Fibroblast of skin of left quadriceps (primary cell): ENCODE measurements around the gene RAB34.
A peak's percentile ranks its signal among the peaks of the same experiment; 100 is the strongest.

Source experiments
- DNase-seq, 2 experiments: peaks; one replicate each; pipeline ENCODE4 v3.0.0-alpha.2; 2013; ENCODE audit warnings: low read depth in 2 of 2

Gene RAB34

GRCh38 chr17:28712032-28712704, 5.5 kb downstream of the RAB34 start:
- DNase-seq: no peak

GRCh38 chr17:28711723-28712031, 6.0 kb downstream of the RAB34 start, which contains the start of gene PROCA1:
Gene PROCA1 (minus strand): TSS chr17:28711888. CDS start chr17:28711660, 228 bp downstream.
- no peak for DNase-seq

GRCh38 chr17:28710861-28711722, 6.6 kb downstream of the RAB34 start:
- peak; percentile 74 to 76 for DNase-seq

GRCh38 chr17:28707339-28707720, 10.3 kb downstream of the RAB34 start:
- DNase-seq: no peak

- DNase-seq: no peak
Observed at GRCh38 chr17:28706471-28707338, 11.0 kb downstream of the RAB34 start.

- DNase-seq: no peak
Observed at GRCh38 chr17:28705728-28706334, 11.8 kb downstream of the RAB34 start.

- no peak for DNase-seq
Observed at GRCh38 chr17:28705074-28705659, 12.5 kb downstream of the RAB34 start.

GRCh38 chr17:28704219-28704858, 13.3 kb downstream of the RAB34 start:
- no peak for DNase-seq

GRCh38 chr17:28703552-28704218, 14.0 kb downstream of the RAB34 start:
- no peak for DNase-seq

- DNase-seq: no peak
Observed at GRCh38 chr17:28702752-28703150, 14.9 kb downstream of the RAB34 start.

- no peak for DNase-seq
Observed at GRCh38 chr17:28702026-28702751, 15.5 kb downstream of the RAB34 start.

- DNase-seq: no peak
Observed at GRCh38 chr17:28700830-28701492, 16.7 kb downstream of the RAB34 start.

- no peak for DNase-seq
Observed at GRCh38 chr17:28700278-28700677, 17.4 kb downstream of the RAB34 start.

GRCh38 chr17:28698253-28698941, 19.3 kb downstream of the RAB34 start:
- DNase-seq: no peak

GRCh38 chr17:28693869-28694268, 23.8 kb downstream of the RAB34 start:
- DNase-seq: no peak

GRCh38 chr17:28689011-28689410, 28.7 kb downstream of the RAB34 start:
- no peak for DNase-seq

- no peak for DNase-seq
Observed at GRCh38 chr17:28688481-28688880, 29.2 kb downstream of the RAB34 start.

- no peak for DNase-seq
Observed at GRCh38 chr17:28686296-28686695, 31.4 kb downstream of the RAB34 start.

- no peak for DNase-seq
Observed at GRCh38 chr17:28685366-28685765, 32.3 kb downstream of the RAB34 start.
